H1 (cell line): Measurements from ENCODE around the gene IL18BP. TPM values are rescaled to one million over a fixed set of nuclear protein-coding genes. Genes with fewer than 3 reads are reported as not detected.

Experiments used
- CTCF ChIA-PET: fragments of 300-600 bp; sonication (Branson Sonifier 250); formaldehyde crosslinking; loops from one replicate; lab custom pipeline; 2021; ENCODE audit not compliant: partially characterized antibody; lab: Charles Lee
- POLR2A ChIA-PET: fragments of 300-600 bp; sonication (Branson Sonifier 250); formaldehyde crosslinking; loops from one replicate; lab custom pipeline; 2021; ENCODE audit warnings: inconsistent platforms; ENCODE audit not compliant: partially characterized antibody; lab: Charles Lee
- DNase-seq, 2 experiments: peaks; one replicate each; pipeline versions ENCODE4 v3.0.0 to v3.0.0-alpha.2; 2010 to 2022; ENCODE audit warnings: low spot score in 2 of 2, low read depth in 1 of 2, mixed read lengths in 1 of 2
- FAIRE-seq: peaks from 2 replicates; lab custom pipeline; 2011; peaks lifted over from hg19 to GRCh38; lab: Jason Lieb, UNC
- H2AFZ ChIP-seq: 2 replicates; pipeline ENCODE4 v1.8.1; 2012; ENCODE audit warnings: low read length, inconsistent platforms
- H2AK5ac ChIP-seq: 2 replicates; pipeline ENCODE4 v1.6.1; 2013; ENCODE audit warnings: low read depth, low read length
- H2BK120ac ChIP-seq: replicated peaks from 2 replicates; pipeline ENCODE3; 2013; ENCODE audit warnings: low read depth, low read length, inconsistent platforms
- H2BK12ac ChIP-seq: 2 replicates; pipeline ENCODE4 v1.6.1; 2013; ENCODE audit warnings: low read depth, low read length
- H2BK15ac ChIP-seq: 2 replicates; pipeline ENCODE4 v1.6.1; 2013; ENCODE audit warnings: low read length
- H2BK20ac ChIP-seq: 2 replicates; pipeline ENCODE4 v1.6.1; 2013; ENCODE audit warnings: low read length
- H2BK5ac ChIP-seq: 2 replicates; pipeline ENCODE4 v1.6.1; 2013; ENCODE audit warnings: low read depth, low read length
- H3K14ac ChIP-seq: 2 replicates; pipeline ENCODE4 v1.6.1; 2013; ENCODE audit warnings: inconsistent platforms; ENCODE audit not compliant: insufficient read length
- H3K18ac ChIP-seq: 2 replicates; pipeline ENCODE4 v1.6.1; 2013; ENCODE audit warnings: low read length; ENCODE audit errors: extremely low read depth
- H3K23ac ChIP-seq: 2 replicates; pipeline ENCODE4 v1.6.1; 2013; ENCODE audit warnings: inconsistent platforms; ENCODE audit not compliant: insufficient read length
- H3K23me2 ChIP-seq: 2 replicates; pipeline ENCODE4 v1.6.1; 2013; ENCODE audit warnings: low read depth, low read length
- H3K27ac ChIP-seq: 2 replicates; pipeline ENCODE4 v1.6.1; 2011; ENCODE audit warnings: low read depth, low read length, inconsistent platforms
- H3K27me3 ChIP-seq, 4 experiments: replicated peaks in 1 of 4; 1 replicate in 1 of 4; 2 replicates in 3 of 4; pipeline versions ENCODE4 v1.6.1 to v1.8.1; 2011 to 2013; ENCODE audit warnings: low read length in 3 of 4, mild to moderate bottlenecking in 3 of 4, inconsistent platforms in 2 of 4, mixed read lengths in 2 of 4, moderate library complexity in 1 of 4; ENCODE audit not compliant: control insufficient read depth in 3 of 4, insufficient read depth in 3 of 4; ENCODE audit errors: extremely low read depth in 1 of 4
- H3K36me3 ChIP-seq, 4 experiments: 2 replicates each; pipeline versions ENCODE4 v1.6.1 to v1.8.1; 2011 to 2013; ENCODE audit warnings: mild to moderate bottlenecking in 4 of 4, low read length in 3 of 4, moderate library complexity in 2 of 4, control low read depth in 1 of 4, inconsistent platforms in 1 of 4; ENCODE audit not compliant: insufficient read depth in 4 of 4, control insufficient read depth in 2 of 4
- H3K4ac ChIP-seq: replicated peaks from 2 replicates; pipeline ENCODE3; 2013; ENCODE audit warnings: low read length, low read depth, mixed read lengths, inconsistent platforms; ENCODE audit not compliant: insufficient read length
- H3K4me1 ChIP-seq, 4 experiments: replicated peaks in 1 of 4; 1 replicate in 1 of 4; 2 replicates in 3 of 4; pipeline versions ENCODE4 v1.6.1 to v1.8.1; 2011 to 2013; ENCODE audit warnings: low read length in 3 of 4, inconsistent platforms in 2 of 4, mixed read lengths in 1 of 4; ENCODE audit not compliant: insufficient read depth in 4 of 4, control insufficient read depth in 3 of 4
- H3K4me2 ChIP-seq, 2 experiments: 2 replicates each; pipeline versions ENCODE4 v1.6.1 to v1.8.1; 2011 to 2013; ENCODE audit warnings: low read depth in 2 of 2, low read length in 2 of 2, control low read depth in 1 of 2, inconsistent platforms in 1 of 2, mild to moderate bottlenecking in 1 of 2; ENCODE audit not compliant: insufficient read depth in 1 of 2
- H3K4me3 ChIP-seq, 4 experiments: fragments of 200-600, 300-600 bp in 1 of 4; sonication (generic), shearing (Covaris generic), sonication (Bioruptor Twin) in 1 of 4; 2 replicates each; pipeline versions ENCODE4 v1.5.1 to v1.8.1; 2011 to 2016; ENCODE audit warnings: low read length in 4 of 4, low read depth in 3 of 4, control low read depth in 2 of 4, inconsistent platforms in 2 of 4, mild to moderate bottlenecking in 2 of 4, mixed read lengths in 1 of 4, moderate library complexity in 1 of 4; ENCODE audit not compliant: insufficient read depth in 2 of 4; ENCODE audit errors: extremely low read depth in 1 of 4
- H3K56ac ChIP-seq: replicated peaks from 2 replicates; pipeline ENCODE3; 2013; ENCODE audit warnings: low read depth, mild to moderate bottlenecking, mixed read lengths, low read length, inconsistent platforms; ENCODE audit not compliant: insufficient read length
- H3K79me1 ChIP-seq: 2 replicates; pipeline ENCODE4 v1.6.1; 2013; ENCODE audit warnings: low read depth, low read length, control low read depth
- H3K79me2 ChIP-seq, 2 experiments: 2 replicates each; pipeline versions ENCODE4 v1.6.1 to v1.8.1; 2012 to 2013; ENCODE audit warnings: low read length in 2 of 2, mild to moderate bottlenecking in 2 of 2, inconsistent platforms in 1 of 2; ENCODE audit not compliant: insufficient read depth in 2 of 2, control insufficient read depth in 1 of 2
- H3K9ac ChIP-seq, 4 experiments: replicated peaks in 1 of 4; 1 replicate in 1 of 4; 2 replicates in 3 of 4; pipeline versions ENCODE4 v1.6.1 to v1.8.1; 2011 to 2013; ENCODE audit warnings: low read depth in 3 of 4, low read length in 3 of 4, control low read depth in 2 of 4, mild to moderate bottlenecking in 2 of 4, moderate library complexity in 2 of 4, inconsistent platforms in 1 of 4; ENCODE audit errors: extremely low read depth in 1 of 4
- H3K9me3 ChIP-seq, 2 experiments: 2 replicates each; pipeline versions ENCODE4 v1.6.1 to v1.8.1; 2012 to 2013; ENCODE audit warnings: mild to moderate bottlenecking in 2 of 2, moderate library complexity in 2 of 2, control low read depth in 1 of 2, inconsistent platforms in 1 of 2, low read depth in 1 of 2, low read length in 1 of 2, mixed read lengths in 1 of 2; ENCODE audit not compliant: insufficient read depth in 2 of 2
- H4K20me1 ChIP-seq, 2 experiments: replicated peaks in 1 of 2; 2 replicates each; pipeline versions ENCODE3 to v1.8.1; 2011 to 2013; ENCODE audit warnings: inconsistent platforms in 2 of 2, low read length in 2 of 2, mild to moderate bottlenecking in 1 of 2; ENCODE audit not compliant: insufficient read depth in 2 of 2, control insufficient read depth in 1 of 2
- H4K5ac ChIP-seq: 2 replicates; pipeline ENCODE4 v1.6.1; 2013; ENCODE audit warnings: low read length, low read depth, mixed read lengths, inconsistent platforms; ENCODE audit not compliant: insufficient read length
- H4K8ac ChIP-seq: 2 replicates; pipeline ENCODE4 v1.8.0; 2013; ENCODE audit warnings: mild to moderate bottlenecking, moderate library complexity, low read length, inconsistent platforms; ENCODE audit not compliant: insufficient read depth; ENCODE audit errors: extremely low read depth
- H4K91ac ChIP-seq: replicated peaks from 2 replicates; pipeline ENCODE3; 2013; ENCODE audit warnings: low read length, mixed read lengths, inconsistent platforms; ENCODE audit not compliant: insufficient read length
- BCL11A ChIP-seq, 2 experiments: IDR thresholded peaks; one replicate each; pipeline ENCODE4 v1.6.1; 2011; ENCODE audit warnings: low read depth in 2 of 2, low read length in 2 of 2, mild to moderate bottlenecking in 2 of 2
- CHD1 ChIP-seq: IDR thresholded peaks from 2 replicates; pipeline ENCODE4 v1.6.1; 2012; ENCODE audit warnings: low read depth, low read length, improper control_type of control experiment
- CHD2 ChIP-seq: IDR thresholded peaks from 2 replicates; pipeline ENCODE4 v1.6.1; 2012; ENCODE audit warnings: low read length, improper control_type of control experiment
- CTCF ChIP-seq, 3 experiments: IDR thresholded peaks; 1 replicate in 2 of 3; 2 replicates in 1 of 3; pipeline versions ENCODE4 v1.5.1 to v1.6.1; 2011; ENCODE audit warnings: low read length in 3 of 3, mild to moderate bottlenecking in 3 of 3, inconsistent platforms in 2 of 3, low read depth in 1 of 3, moderate library complexity in 1 of 3; ENCODE audit not compliant: insufficient read depth in 1 of 3; ENCODE audit errors: control extremely low read depth in 1 of 3
- EGR1 ChIP-seq: IDR thresholded peaks from 2 replicates; pipeline ENCODE4 v1.6.1; 2011; ENCODE audit warnings: low read depth, low read length, borderline replicate concordance
- JUND ChIP-seq: IDR thresholded peaks from 2 replicates; pipeline ENCODE4 v1.6.1; 2011; ENCODE audit warnings: mild to moderate bottlenecking, improper control_type of control experiment, low read length
- SP4 ChIP-seq: IDR thresholded peaks from 2 replicates; pipeline ENCODE4 v1.6.1; 2012; ENCODE audit warnings: low read length, inconsistent platforms
- WGBS, 2 experiments: shearing (Covaris generic) in 1 of 2; methylation state at CpG; one replicate each; pipeline versions ENCODE4 v1.1.6 to v1.1.7; 2013 to 2015; ENCODE audit warnings: low lambda C conversion rate in 2 of 2, mixed read lengths in 2 of 2, inconsistent platforms in 1 of 2, low coverage in 1 of 2, missing lambda C conversion rate in 1 of 2; ENCODE audit not compliant: insufficient replicate concordance in 2 of 2, insufficient coverage in 1 of 2, insufficient read length in 1 of 2; ENCODE audit errors: extremely low coverage in 1 of 2, missing lambda C conversion rate in 1 of 2; 5-methylcytosine and 5-hydroxymethylcytosine counted together
- long read RNA-seq, 2 experiments: library from RNA in 1 of 2; library from capped mRNA in 1 of 2; stranded (forward); transcript quantifications; one replicate each; pipeline ENCODE4 v2.0.0, GENCODE V29; 2021; ENCODE audit warnings: inconsistent platforms in 1 of 2
- polyA minus RNA-seq, 3 experiments: library from RNA; depleted of rRNA, polyadenylated mRNA; stranded (reverse); fragments of >200 nt; gene quantifications; 1 replicate in 2 of 3; 2 replicates in 1 of 3; pipeline ENCODE4 v1.2.3, GENCODE V29; 2011
- polyA plus RNA-seq, 7 experiments: library from polyadenylated mRNA; depleted of rRNA in 3 of 7; stranded (reverse) in 5 of 7; unstranded in 2 of 7; fragments of >200 nt in 5 of 7; fragments of 200-250 nt in 2 of 7; gene quantifications; 1 replicate in 5 of 7; 2 replicates in 1 of 7; 4 replicates in 1 of 7; pipeline versions ENCODE4 v1.2.1 to v1.2.3, GENCODE V29; 2011 to 2013; ENCODE audit warnings: missing spikeins in 2 of 7, mixed read lengths in 2 of 7
- total RNA-seq: library from RNA; stranded (reverse); fragmentation: NEBNext Ultra II Directional; extraction: Animal tissue kit (Norgen Biotek cat#: 25700); gene quantifications from 2 replicates; pipeline ENCODE4 v1.2.1, GENCODE V29; 2021

Gene IL18BP
- total RNA-seq, result 9.8 and 10.2 TPM in 2 replicates
- 17.0 and 17.7 TPM in 2 replicates for polyA plus RNA-seq (2011; rRNA removed)
- 14.3 TPM for polyA plus RNA-seq (2011; cell fraction: cytosol; rRNA removed)
- 55.3 TPM for polyA plus RNA-seq (2011; cell fraction: nucleus; rRNA removed)
- polyA plus RNA-seq (2012, experiment 1 of 2), result 9.0 to 11.1 TPM (median 10.1 TPM) in 4 replicates
- 3.4 TPM for polyA plus RNA-seq (2012, experiment 2 of 2)
- 10.6 TPM for polyA plus RNA-seq (2013, experiment 1 of 2)
- polyA plus RNA-seq (2013, experiment 2 of 2), result 8.3 TPM
- 8.5 and 10.7 TPM in 2 replicates for polyA minus RNA-seq (2011; rRNA and poly(A)+ RNA removed)
- 3.4 TPM for polyA minus RNA-seq (2011; cell fraction: cytosol; rRNA and poly(A)+ RNA removed)
- 18.8 TPM for polyA minus RNA-seq (2011; cell fraction: nucleus; rRNA and poly(A)+ RNA removed)
- long read RNA-seq, experiment 1, partial matches to known transcripts, result 0 of 7 reads
- long read RNA-seq, experiment 1, other reads (novel, unspliced or antisense), result 7 of 7 reads
- long read RNA-seq, experiment 2, result 0 reads

- H2BK120ac ChIP-seq, result no peak within 1 kb of the TSS
- no peak within 1 kb of the TSS for H3K18ac ChIP-seq
- H3K14ac ChIP-seq, result no peak within 1 kb of the TSS
- no peaks in the 10 kb centered on the region for H3K27me3 ChIP-seq
- H2BK20ac ChIP-seq, result no peak within 1 kb of the TSS
- no peak within 1 kb of the TSS for H3K23ac ChIP-seq
- POLR2A ChIA-PET, result interaction anchor here (1.2 to 2.8 kb wide), 4 partner anchors 9 to 97 kb away, joined by 4 to 9 read pairs (median 6); no protein-coding TSS in a partner anchor
- no peaks in the 10 kb centered on the region for H3K79me1 ChIP-seq
- H3K4me3 ChIP-seq, result no peak within 1 kb of the TSS
- H3K36me3 ChIP-seq, result peaks cover 5 to 23% (median 11%) of the 10 kb centered on the region in 4 experiments; a peak in 7 of 8 replicates
- no peaks in the 10 kb centered on the region; a peak in 1 of 4 replicates for H3K79me2 ChIP-seq
- H3K4ac ChIP-seq, result no peak within 1 kb of the TSS
- CTCF ChIA-PET, result interaction anchor here (0.7 to 5.1 kb wide), 4 partner anchors 10 to 134 kb away, joined by 3 to 28 read pairs (median 13); no protein-coding TSS in a partner anchor
- H2BK5ac ChIP-seq, result no peak within 1 kb of the TSS
- FAIRE-seq (no peak), DNase-seq (no peak)
- H4K91ac ChIP-seq, result no peak within 1 kb of the TSS
- no peak within 1 kb of the TSS for H4K5ac ChIP-seq
- H2BK12ac ChIP-seq, result no peak within 1 kb of the TSS
- WGBS, 2 experiments, result 92% methylated on average over 11 of the region's 11 CpGs; no CpG with 5 or more reads in 1 of the 2 experiments
- H4K8ac ChIP-seq, result no peak within 1 kb of the TSS
- no peaks in the 10 kb centered on the region for H3K4me1 ChIP-seq
- H2AFZ ChIP-seq, result no peak within 1 kb of the TSS
- no peak within 1 kb of the TSS for H3K4me2 ChIP-seq
- H3K56ac ChIP-seq, result no peak within 1 kb of the TSS
- no peak for TF ChIP-seq CTCF (IDR thresholded peaks at IDR 0.05; ENCODE audit: control extremely low read depth in 1 of 3, insufficient read depth in 1 of 3, low read depth in 1 of 3, low read length in 3 of 3)
- no peak for TF ChIP-seq JUND
- no peak for TF ChIP-seq EGR1
- TF ChIP-seq CHD1, result no peak
- no peak for TF ChIP-seq BCL11A (IDR thresholded peaks at IDR 0.05; ENCODE audit: low read depth in 2 of 2, low read length in 2 of 2)
- no peak for TF ChIP-seq CHD2
- TF ChIP-seq SP4, result no peak
- H3K9me3 ChIP-seq, result no peaks in the 10 kb centered on the region
- H3K23me2 ChIP-seq, result no peaks in the 10 kb centered on the region
- H4K20me1 ChIP-seq, result peaks cover 14% of the 10 kb centered on the region in 2 experiments
- no peak within 1 kb of the TSS for H2BK15ac ChIP-seq
- H2AK5ac ChIP-seq, result no peak within 1 kb of the TSS
- H3K9ac ChIP-seq, result no peak within 1 kb of the TSS
- no peak within 1 kb of the TSS for H3K27ac ChIP-seq
These were observed at the start of gene IL18BP for GRCh38 chr11:71998649-71999310. Gene IL18BP (plus strand): TSS chr11:71998909. CDS start chr11:71999985, 1,076 bp downstream.
